ENCODE results near the gene TMEM242. TPM values are rescaled to one million over a fixed set of nuclear protein-coding genes. Genes with fewer than 3 reads are reported as not detected.

The TMEM242 gene
- 6.7 and 9.6 TPM in 2 replicates for total RNA-seq

- peaks cover 2% of the 10 kb centered on the region for H3K36me3 ChIP-seq (ENCODE audit: control insufficient read depth, insufficient read depth, low read length)
- H3K4me3 ChIP-seq (ENCODE audit: low read depth, low read length), result peak within 1 kb of the TSS; percentile 96
- no peak for DNase-seq (ENCODE audit: low read depth)
- peak; percentile 21 for TF ChIP-seq CTCF (IDR thresholded peaks at IDR 0.05; ENCODE audit: insufficient read depth, low read length, poor library complexity, severe bottlenecking)
- no peaks in the 10 kb centered on the region for H3K27me3 ChIP-seq (ENCODE audit: control insufficient read depth, insufficient read depth, low read length)
These were observed at the start of gene TMEM242 for GRCh38 chr6:157323255-157323965. TSS of gene TMEM242 (minus strand) at chr6:157323519. CDS start at chr6:157323499, 20 bp downstream.

GRCh38 chr6:157372501-157373280, 49.4 kb upstream of the TMEM242 start:
- TF ChIP-seq CTCF (IDR thresholded peaks at IDR 0.05; ENCODE audit: insufficient read depth, low read length, poor library complexity, severe bottlenecking), result no peak
- no peak overlapping the region for H3K4me3 ChIP-seq (ENCODE audit: low read depth, low read length)
- no peaks in the 10 kb centered on the region for H3K27me3 ChIP-seq (ENCODE audit: control insufficient read depth, insufficient read depth, low read length)
- DNase-seq (ENCODE audit: low read depth), result no peak
- no peaks in the 10 kb centered on the region for H3K36me3 ChIP-seq (ENCODE audit: control insufficient read depth, insufficient read depth, low read length)

GRCh38 chr6:157370755-157371154, 47.4 kb upstream of the TMEM242 start:
- Histone ChIP-seq H3K36me3 (ENCODE audit: control insufficient read depth, insufficient read depth, low read length) (no peaks in the 10 kb centered on the region), H3K4me3 (ENCODE audit: low read depth, low read length) (no peak overlapping the region), H3K27me3 (ENCODE audit: control insufficient read depth, insufficient read depth, low read length) (no peaks in the 10 kb centered on the region)
- TF ChIP-seq CTCF (IDR thresholded peaks at IDR 0.05; ENCODE audit: insufficient read depth, low read length, poor library complexity, severe bottlenecking), result no peak
- no peak for DNase-seq (ENCODE audit: low read depth)

- DNase-seq (ENCODE audit: low read depth), result no peak
- TF ChIP-seq CTCF (IDR thresholded peaks at IDR 0.05; ENCODE audit: insufficient read depth, low read length, poor library complexity, severe bottlenecking), result no peak
- Histone ChIP-seq H3K27me3 (ENCODE audit: control insufficient read depth, insufficient read depth, low read length) (no peaks in the 10 kb centered on the region), H3K36me3 (ENCODE audit: control insufficient read depth, insufficient read depth, low read length) (no peaks in the 10 kb centered on the region), H3K4me3 (ENCODE audit: low read depth, low read length) (no peak overlapping the region)
These were observed 45.2 kb upstream of the TMEM242 start for GRCh38 chr6:157368359-157369049.

- Histone ChIP-seq H3K27me3 (ENCODE audit: control insufficient read depth, insufficient read depth, low read length) (no peaks in the 10 kb centered on the region), H3K36me3 (ENCODE audit: control insufficient read depth, insufficient read depth, low read length) (no peaks in the 10 kb centered on the region), H3K4me3 (ENCODE audit: low read depth, low read length) (no peak overlapping the region)
- DNase-seq (ENCODE audit: low read depth), result no peak
- no peak for TF ChIP-seq CTCF (IDR thresholded peaks at IDR 0.05; ENCODE audit: insufficient read depth, low read length, poor library complexity, severe bottlenecking)
These were observed 43.3 kb upstream of the TMEM242 start for GRCh38 chr6:157366648-157367047.
